OCI-LY7 (cell line): Measurements from ENCODE around the gene UTP18. TPM values are rescaled to one million over a fixed set of nuclear protein-coding genes. Genes with fewer than 3 reads are reported as not detected.

Experiments
- BruUV-seq: library from RNA; stranded (reverse); fragments of 400-500 nt; replicated peaks from 2 replicates; lab custom pipeline; 2021; lab: Mats Ljungman, UMichigan
- CTCF ChIA-PET: fragments of 300-600 bp; sonication (Branson Sonifier 250); formaldehyde crosslinking; loops from one replicate; lab custom pipeline; 2022; ENCODE audit warnings: antibody characterized with exemption; ENCODE audit not compliant: unreplicated experiment; lab: Charles Lee
- POLR2A ChIA-PET: fragments of 300-600 bp; sonication (Branson Sonifier 250); formaldehyde crosslinking; loops from one replicate; lab custom pipeline; 2022; ENCODE audit warnings: antibody characterized with exemption; lab: Charles Lee
- DNase-seq: peaks from one replicate; pipeline ENCODE4 v3.0.0-alpha.2; 2015; ENCODE audit warnings: low spot score
- H2AFZ ChIP-seq: fragments of 200-600 bp; sonication (generic), shearing (Covaris generic); 2 replicates; pipeline ENCODE4 v1.6.1; 2014; ENCODE audit warnings: mild to moderate bottlenecking, antibody characterized with exemption, low read length, moderate library complexity
- H3K27ac ChIP-seq: fragments of 200-600 bp; sonication (generic); 2 replicates; pipeline ENCODE4 v1.5.1; 2014; ENCODE audit warnings: mixed run types, low read depth, mild to moderate bottlenecking, moderate library complexity, low read length, inconsistent platforms; ENCODE audit not compliant: poor library complexity, severe bottlenecking
- H3K36me3 ChIP-seq: fragments of 200-600 bp; sonication (generic); 2 replicates; pipeline ENCODE4 v1.6.1; 2014; ENCODE audit warnings: mild to moderate bottlenecking, antibody characterized with exemption, low read length, moderate library complexity, mixed read lengths; ENCODE audit not compliant: insufficient read depth
- H3K4me1 ChIP-seq: fragments of 200-600 bp; sonication (generic); 2 replicates; pipeline ENCODE4 v1.5.1; 2014; ENCODE audit warnings: mild to moderate bottlenecking, low read length; ENCODE audit not compliant: insufficient read depth, poor library complexity, severe bottlenecking
- H3K4me2 ChIP-seq: fragments of 200-600 bp; sonication (generic); 2 replicates; pipeline ENCODE4 v1.6.1; 2014; ENCODE audit warnings: mild to moderate bottlenecking, low read length
- H3K4me3 ChIP-seq: fragments of 200-600 bp; sonication (generic); 2 replicates; pipeline ENCODE4 v1.5.1; 2014; ENCODE audit warnings: mild to moderate bottlenecking, low read depth, low read length; ENCODE audit not compliant: poor library complexity, severe bottlenecking
- H3K79me2 ChIP-seq: fragments of 200-600 bp; sonication (generic); 2 replicates; pipeline ENCODE4 v1.6.1; 2016; ENCODE audit warnings: low read depth, mild to moderate bottlenecking, low read length, moderate library complexity, mixed read lengths; ENCODE audit not compliant: insufficient read depth
- H3K9me2 ChIP-seq: fragments of 200-600 bp; sonication (generic); 2 replicates; pipeline ENCODE4 v1.6.1; 2016; ENCODE audit warnings: mild to moderate bottlenecking, low read length, mixed read lengths; ENCODE audit not compliant: insufficient read depth
- H3K9me3 ChIP-seq: fragments of 200-600 bp; sonication (generic); 2 replicates; pipeline ENCODE4 v1.6.1; 2014; ENCODE audit warnings: mild to moderate bottlenecking, mixed run types, low read length, mixed read lengths
- H4K20me1 ChIP-seq: fragments of 200-600 bp; sonication (generic); 2 replicates; pipeline ENCODE4 v1.6.1; 2014; ENCODE audit warnings: mild to moderate bottlenecking, antibody characterized with exemption, low read length, moderate library complexity, mixed read lengths; ENCODE audit not compliant: insufficient read depth
- EZH2phosphoT487 ChIP-seq: fragments of 200-600 bp; sonication (generic); IDR thresholded peaks from 2 replicates; pipeline ENCODE4 v1.6.1; 2018; ENCODE audit warnings: low read depth, borderline replicate concordance, mild to moderate bottlenecking, mixed run types, antibody characterized with exemption, low read length, moderate library complexity, mixed read lengths
- intact Hi-C: fragments of 100-400 bp; cut with micrococcal nuclease; formaldehyde crosslinking; loops from one replicate; pipeline ENCODE4 v1.10.0; 2022; ENCODE audit not compliant: unreplicated experiment
- total RNA-seq, 2 experiments: library from RNA; depleted of rRNA in 1 of 2; stranded (reverse); fragments of >200 nt in 1 of 2; shearing (Covaris generic) in 1 of 2; gene quantifications; 2 replicates each; pipeline ENCODE4 v1.2.3, GENCODE V29; 2014 to 2022
- TF ChIP-seq, protein P1 (sequence below): fragments of 200-600 bp; sonication (generic); conservative IDR thresholded peaks from 2 replicates; pipeline ENCODE4 v1.5.1; 2014; ENCODE audit warnings: mild to moderate bottlenecking, antibody characterized with exemption, low read length, moderate library complexity, mixed read lengths

Gene UTP18
- total RNA-seq, 2 experiments from 2014 or later, result 58.1 to 68.3 TPM

GRCh38 chr17:51217946-51218345, 42.4 kb upstream of the UTP18 start:
- H3K79me2 ChIP-seq, result no peaks in the 10 kb centered on the region
- no peak overlapping the region for H2AFZ ChIP-seq
- ChIA-PET CTCF (no interaction called here), POLR2A (no interaction called here)
- H3K27ac ChIP-seq, result no peak overlapping the region
- peaks cover 94% of the 10 kb centered on the region for H3K36me3 ChIP-seq
- intact Hi-C loops, result loop anchor here (5.0 kb wide), 1 partner anchor 41 kb away; no protein-coding TSS in a partner anchor
- TF ChIP-seq, protein P1, sequence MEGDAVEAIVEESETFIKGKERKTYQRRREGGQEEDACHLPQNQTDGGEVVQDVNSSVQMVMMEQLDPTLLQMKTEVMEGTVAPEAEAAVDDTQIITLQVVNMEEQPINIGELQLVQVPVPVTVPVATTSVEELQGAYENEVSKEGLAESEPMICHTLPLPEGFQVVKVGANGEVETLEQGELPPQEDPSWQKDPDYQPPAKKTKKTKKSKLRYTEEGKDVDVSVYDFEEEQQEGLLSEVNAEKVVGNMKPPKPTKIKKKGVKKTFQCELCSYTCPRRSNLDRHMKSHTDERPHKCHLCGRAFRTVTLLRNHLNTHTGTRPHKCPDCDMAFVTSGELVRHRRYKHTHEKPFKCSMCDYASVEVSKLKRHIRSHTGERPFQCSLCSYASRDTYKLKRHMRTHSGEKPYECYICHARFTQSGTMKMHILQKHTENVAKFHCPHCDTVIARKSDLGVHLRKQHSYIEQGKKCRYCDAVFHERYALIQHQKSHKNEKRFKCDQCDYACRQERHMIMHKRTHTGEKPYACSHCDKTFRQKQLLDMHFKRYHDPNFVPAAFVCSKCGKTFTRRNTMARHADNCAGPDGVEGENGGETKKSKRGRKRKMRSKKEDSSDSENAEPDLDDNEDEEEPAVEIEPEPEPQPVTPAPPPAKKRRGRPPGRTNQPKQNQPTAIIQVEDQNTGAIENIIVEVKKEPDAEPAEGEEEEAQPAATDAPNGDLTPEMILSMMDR, result no peak
- no peak for TF ChIP-seq EZH2phosphoT487
- no TSS peak for BruUV-seq
- H3K4me2 ChIP-seq, result no peak overlapping the region
- H4K20me1 ChIP-seq, result no peaks in the 10 kb centered on the region
- no peaks in the 10 kb centered on the region for H3K9me2 ChIP-seq
- H3K9me3 ChIP-seq, result no peaks in the 10 kb centered on the region
- no peak for DNase-seq
- H3K4me3 ChIP-seq, result no peak overlapping the region
- H3K4me1 ChIP-seq, result no peaks in the 10 kb centered on the region

DNA sequence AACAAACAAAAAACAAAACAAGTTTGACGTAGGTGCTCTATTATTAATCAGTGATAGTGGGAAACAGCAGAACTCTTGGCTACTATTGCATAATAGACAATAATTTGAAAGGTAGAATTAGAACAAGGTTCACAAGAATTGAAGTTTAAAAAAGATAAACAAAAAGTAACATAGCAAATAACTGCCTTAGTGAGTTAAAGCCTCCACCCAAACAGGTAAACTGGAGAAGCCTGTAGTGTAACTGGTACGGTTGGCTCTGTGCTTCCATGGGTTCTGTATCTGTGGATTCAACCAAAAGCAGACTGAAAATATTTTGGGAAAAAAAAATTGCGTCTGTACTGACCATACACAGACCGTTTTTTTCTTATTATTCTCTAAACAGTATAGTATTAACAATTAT, 39.0 kb upstream of the UTP18 start:
- H3K79me2 ChIP-seq, result peaks cover 23% of the 10 kb centered on the region; the same call in 1 of the 2 replicates
- intact Hi-C loops, result no loop called here
- no peak overlapping the region for H2AFZ ChIP-seq
- DNase-seq, result no peak
- TF ChIP-seq, protein P1, result no peak
- no peak for TF ChIP-seq EZH2phosphoT487
- no peak overlapping the region for H3K4me2 ChIP-seq
- BruUV-seq, result TSS peak; percentile 24
- no peaks in the 10 kb centered on the region for H3K9me3 ChIP-seq
- peaks cover 29% of the 10 kb centered on the region for H3K4me1 ChIP-seq
- H3K27ac ChIP-seq, result no peak overlapping the region
- peaks cover 6% of the 10 kb centered on the region; the same call in 1 of the 2 replicates for H4K20me1 ChIP-seq
- no peaks in the 10 kb centered on the region for H3K9me2 ChIP-seq
- H3K4me3 ChIP-seq, result no peak overlapping the region
- ChIA-PET POLR2A (interaction anchor here (1.0 kb wide), 1 partner anchor 36 kb away, joined by 3 read pairs; no protein-coding TSS in a partner anchor), CTCF (no interaction called here)
- H3K36me3 ChIP-seq, result peaks cover 79% of the 10 kb centered on the region
